AG04450 (cell line): Measurements from ENCODE around the gene TNFRSF18. TPM values are rescaled to one million over a fixed set of nuclear protein-coding genes. Genes with fewer than 3 reads are reported as not detected.

Source experiments
- CTCF ChIA-PET: fragments of 300-600, 350-600 bp; formaldehyde crosslinking; extraction: SDS; loops from one replicate; lab custom pipeline; 2022; ENCODE audit warnings: antibody characterized with exemption, inconsistent platforms; lab: Charles Lee
- POLR2A ChIA-PET: fragments of 350-600 bp; formaldehyde crosslinking; extraction: SDS; loops from one replicate; lab custom pipeline; 2021; ENCODE audit warnings: antibody characterized with exemption, inconsistent platforms; lab: Yijun Ruan, JAX
- DNase-seq: peaks from one replicate; pipeline ENCODE4 v3.0.0-alpha.2; 2011; ENCODE audit warnings: low read depth, low spot score
- H3K27ac ChIP-seq: one replicate; pipeline ENCODE4 v1.5.1; 2012; ENCODE audit warnings: low read depth, low read length, control low read depth
- H3K27me3 ChIP-seq: one replicate; pipeline ENCODE4 v1.6.0; 2012; ENCODE audit warnings: low read length; ENCODE audit not compliant: control insufficient read depth, insufficient read depth
- H3K4me3 ChIP-seq: 2 replicates; pipeline ENCODE4 v1.5.1; 2011; ENCODE audit warnings: mild to moderate bottlenecking, low read depth, low read length, control low read depth
- H3K9me3 ChIP-seq: 2 replicates; pipeline ENCODE4 v1.5.1; 2012; ENCODE audit warnings: low read length; ENCODE audit not compliant: control insufficient read depth, insufficient read depth
- polyA plus RNA-seq: library from polyadenylated mRNA; depleted of rRNA; stranded (reverse); fragments of >200 nt; gene quantifications from 2 replicates; pipeline ENCODE4 v1.2.3, GENCODE V29; 2011
- TF ChIP-seq, protein P1 (sequence below): IDR thresholded peaks from 2 replicates; pipeline ENCODE4 v1.5.1; 2011; ENCODE audit warnings: low read depth, low read length, control low read depth, inconsistent platforms

Gene TNFRSF18
- polyA plus RNA-seq, 1 experiment = 1.0 TPM

- ChIA-PET CTCF (no interaction called here), POLR2A (no interaction called here)
- Histone ChIP-seq H3K27me3 (peaks cover 6% of the 10 kb centered on the region), H3K4me3 (no peak overlapping the region), H3K9me3 (peaks cover 8% of the 10 kb centered on the region; the same call in 1 of the 2 replicates), H3K27ac (no peak overlapping the region)
- no peak for DNase-seq
- TF ChIP-seq, protein P1, sequence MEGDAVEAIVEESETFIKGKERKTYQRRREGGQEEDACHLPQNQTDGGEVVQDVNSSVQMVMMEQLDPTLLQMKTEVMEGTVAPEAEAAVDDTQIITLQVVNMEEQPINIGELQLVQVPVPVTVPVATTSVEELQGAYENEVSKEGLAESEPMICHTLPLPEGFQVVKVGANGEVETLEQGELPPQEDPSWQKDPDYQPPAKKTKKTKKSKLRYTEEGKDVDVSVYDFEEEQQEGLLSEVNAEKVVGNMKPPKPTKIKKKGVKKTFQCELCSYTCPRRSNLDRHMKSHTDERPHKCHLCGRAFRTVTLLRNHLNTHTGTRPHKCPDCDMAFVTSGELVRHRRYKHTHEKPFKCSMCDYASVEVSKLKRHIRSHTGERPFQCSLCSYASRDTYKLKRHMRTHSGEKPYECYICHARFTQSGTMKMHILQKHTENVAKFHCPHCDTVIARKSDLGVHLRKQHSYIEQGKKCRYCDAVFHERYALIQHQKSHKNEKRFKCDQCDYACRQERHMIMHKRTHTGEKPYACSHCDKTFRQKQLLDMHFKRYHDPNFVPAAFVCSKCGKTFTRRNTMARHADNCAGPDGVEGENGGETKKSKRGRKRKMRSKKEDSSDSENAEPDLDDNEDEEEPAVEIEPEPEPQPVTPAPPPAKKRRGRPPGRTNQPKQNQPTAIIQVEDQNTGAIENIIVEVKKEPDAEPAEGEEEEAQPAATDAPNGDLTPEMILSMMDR = no peak
Measured at GRCh38 chr1:1182491-1183220, 23.7 kb downstream of the TNFRSF18 start.

GRCh38 chr1:1181938-1182410, 24.4 kb downstream of the TNFRSF18 start:
- DNase-seq = no peak
- POLR2A ChIA-PET = no interaction called here
- CTCF ChIA-PET = no interaction called here
- H3K4me3 ChIP-seq = no peak overlapping the region
- peaks cover 8% of the 10 kb centered on the region; the same call in 1 of the 2 replicates for H3K9me3 ChIP-seq
- TF ChIP-seq, protein P1 = no peak
- no peak overlapping the region for H3K27ac ChIP-seq
- peaks cover 12% of the 10 kb centered on the region for H3K27me3 ChIP-seq

- peaks cover 17% of the 10 kb centered on the region for H3K27me3 ChIP-seq
- H3K9me3 ChIP-seq = peaks cover 10% of the 10 kb centered on the region; the same call in 1 of the 2 replicates
- TF ChIP-seq, protein P1 = no peak
- H3K4me3 ChIP-seq = no peak overlapping the region
- ChIA-PET CTCF (no interaction called here), POLR2A (no interaction called here)
- DNase-seq = no peak
- H3K27ac ChIP-seq = no peak overlapping the region
Measured at GRCh38 chr1:1181129-1181937, 25.1 kb downstream of the TNFRSF18 start.

DNA sequence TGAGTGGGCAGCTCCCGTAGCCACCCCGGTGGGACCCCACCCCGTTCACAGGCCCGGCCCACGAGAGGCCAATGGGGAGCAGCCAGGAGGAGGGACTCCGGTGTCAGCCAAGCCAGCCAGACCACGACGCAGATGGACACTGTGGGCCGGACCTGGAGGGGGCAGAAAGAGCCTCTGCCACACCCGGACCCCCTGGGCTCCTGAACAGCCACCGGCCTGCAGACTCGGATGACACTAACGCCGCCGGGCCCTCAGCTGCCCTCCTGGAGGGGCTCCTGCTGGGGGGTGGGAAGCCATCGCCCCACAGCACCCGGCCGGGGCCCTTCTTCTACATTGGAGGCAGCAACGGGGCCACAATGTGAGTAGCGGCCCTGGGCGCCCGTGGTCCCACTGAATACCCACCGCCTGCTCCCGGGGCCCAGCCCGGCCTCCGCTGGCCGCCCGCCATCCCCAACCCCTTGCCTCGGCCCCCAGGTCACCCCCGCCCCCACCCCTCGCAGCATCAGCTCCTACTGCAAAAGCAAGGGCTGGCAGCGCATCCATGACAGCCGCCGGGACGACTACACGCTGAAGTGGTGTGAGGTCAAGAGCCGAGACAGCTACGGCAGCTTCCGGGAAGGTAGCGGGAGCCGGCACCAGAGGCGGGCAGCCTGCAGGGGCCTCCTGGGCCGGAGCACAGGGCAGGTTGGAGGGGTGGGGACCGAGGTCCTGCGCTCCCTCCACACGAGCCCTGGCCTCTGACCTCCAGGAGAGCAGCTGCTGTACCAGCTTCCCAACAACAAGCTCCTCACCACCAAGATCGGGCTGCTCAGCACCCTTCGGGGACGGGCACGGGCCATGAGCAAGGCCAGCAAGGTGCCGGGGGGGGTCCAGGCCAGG, 26.2 kb downstream of the TNFRSF18 start:
- no peak for DNase-seq
- POLR2A ChIA-PET = interaction anchor here (0.8 kb wide), 1 partner anchor 195 kb away, joined by 3 read pairs; the partner anchor contains the start of gene AURKAIP1
- TF ChIP-seq, protein P1 = no peak
- Histone ChIP-seq H3K9me3 (peaks cover 16% of the 10 kb centered on the region), H3K27ac (no peak overlapping the region), H3K4me3 (no peak overlapping the region), H3K27me3 (peaks cover 28% of the 10 kb centered on the region)
- CTCF ChIA-PET = no interaction called here
